Trophoblast cell (in vitro differentiated cells and primary cell): ENCODE results near the gene LPAR1. TPM values are rescaled to one million over a fixed set of nuclear protein-coding genes. Genes with fewer than 3 reads are reported as not detected.

ENCODE experiments used
- DNase-seq, 2 donors: peaks; one replicate each; pipeline ENCODE4 v3.0.0-alpha.2; 2016
- H2AFZ ChIP-seq: 2 replicates; pipeline ENCODE4 v1.6.1; 2013; ENCODE audit warnings: low read length, moderate library complexity, mild to moderate bottlenecking; ENCODE audit not compliant: insufficient read depth, poor library complexity
- H2AK5ac ChIP-seq: 2 replicates; pipeline ENCODE4 v1.6.1; 2013; ENCODE audit warnings: mild to moderate bottlenecking, low read length
- H2BK120ac ChIP-seq: 2 replicates; pipeline ENCODE4 v1.6.1; 2013; ENCODE audit warnings: low read length, mild to moderate bottlenecking, moderate library complexity; ENCODE audit not compliant: insufficient read depth, poor library complexity
- H2BK12ac ChIP-seq: 2 replicates; pipeline ENCODE4 v1.6.1; 2013; ENCODE audit warnings: mild to moderate bottlenecking, low read length, moderate library complexity
- H2BK5ac ChIP-seq: 2 replicates; pipeline ENCODE4 v1.6.1; 2013; ENCODE audit warnings: low read length, low read depth, moderate library complexity, mild to moderate bottlenecking; ENCODE audit not compliant: poor library complexity
- H3K14ac ChIP-seq: 2 replicates; pipeline ENCODE4 v1.6.1; 2013; ENCODE audit warnings: mild to moderate bottlenecking, low read length
- H3K18ac ChIP-seq: 2 replicates; pipeline ENCODE4 v1.6.1; 2013; ENCODE audit warnings: mild to moderate bottlenecking, low read length
- H3K23ac ChIP-seq: 2 replicates; pipeline ENCODE4 v1.6.1; 2013; ENCODE audit warnings: low read length
- H3K27ac ChIP-seq: 2 replicates; pipeline ENCODE4 v1.5.1; 2013; ENCODE audit warnings: low read depth, mild to moderate bottlenecking, inconsistent platforms, low read length, moderate library complexity
- H3K27me3 ChIP-seq: 2 replicates; pipeline ENCODE4 v1.6.1; 2013; ENCODE audit warnings: inconsistent platforms, mild to moderate bottlenecking, low read length, moderate library complexity; ENCODE audit not compliant: insufficient read depth
- H3K36me3 ChIP-seq, 2 experiments: 1 replicate in 1 of 2; 2 replicates in 1 of 2; pipeline ENCODE4 v1.6.1; 2013; ENCODE audit warnings: low read length in 2 of 2, mild to moderate bottlenecking in 2 of 2, moderate library complexity in 1 of 2; ENCODE audit not compliant: insufficient read depth in 2 of 2, control insufficient read depth in 1 of 2
- H3K4ac ChIP-seq: 2 replicates; pipeline ENCODE4 v1.6.1; 2013; ENCODE audit warnings: low read depth, mild to moderate bottlenecking, low read length, moderate library complexity
- H3K4me1 ChIP-seq, 2 experiments: 1 replicate in 1 of 2; 2 replicates in 1 of 2; pipeline ENCODE4 v1.6.1; 2013; ENCODE audit warnings: low read length in 2 of 2, mild to moderate bottlenecking in 2 of 2, moderate library complexity in 1 of 2; ENCODE audit not compliant: insufficient read depth in 2 of 2, control insufficient read depth in 1 of 2
- H3K4me2 ChIP-seq: 2 replicates; pipeline ENCODE4 v1.6.1; 2013; ENCODE audit warnings: inconsistent platforms, mild to moderate bottlenecking, low read length, moderate library complexity
- H3K4me3 ChIP-seq: 2 replicates; pipeline ENCODE4 v1.5.1; 2013; ENCODE audit warnings: mild to moderate bottlenecking, low read depth, low read length, inconsistent platforms
- H3K79me1 ChIP-seq: one replicate; pipeline ENCODE4 v1.6.1; 2013; ENCODE audit warnings: low read length
- H3K79me2 ChIP-seq: 2 replicates; pipeline ENCODE4 v1.6.1; 2013; ENCODE audit warnings: low read length, mild to moderate bottlenecking; ENCODE audit not compliant: control insufficient read depth, insufficient read depth, poor library complexity
- H3K9ac ChIP-seq: 2 replicates; pipeline ENCODE4 v1.6.1; 2013; ENCODE audit warnings: mild to moderate bottlenecking, low read length
- H3K9me3 ChIP-seq: 2 replicates; pipeline ENCODE4 v1.6.1; 2013; ENCODE audit warnings: low read depth, mild to moderate bottlenecking, control low read depth, inconsistent platforms, low read length; ENCODE audit not compliant: insufficient read depth
- H4K12ac ChIP-seq: 2 replicates; pipeline ENCODE4 v1.6.1; 2013; ENCODE audit warnings: low read depth, mild to moderate bottlenecking, low read length, moderate library complexity
- H4K8ac ChIP-seq: 2 replicates; pipeline ENCODE4 v1.6.1; 2013; ENCODE audit warnings: low read depth, mild to moderate bottlenecking, low read length, moderate library complexity
- H4K91ac ChIP-seq: one replicate; pipeline ENCODE4 v1.6.1; 2013; ENCODE audit warnings: low read depth, mild to moderate bottlenecking, low read length, moderate library complexity
- WGBS: extraction: QIAGEN DNeasy Blood & Tissue Kit; methylation state at CpG from one replicate; pipeline ENCODE4 v1.1.7; 2013; ENCODE audit warnings: missing lambda C conversion rate; ENCODE audit not compliant: insufficient read length, insufficient coverage; ENCODE audit errors: extremely low coverage; 5-methylcytosine and 5-hydroxymethylcytosine counted together
- polyA plus RNA-seq: library from polyadenylated mRNA; stranded (reverse); fragments of 200-250 nt; gene quantifications from 2 replicates; pipeline ENCODE4 v1.2.3, GENCODE V29; 2013

The LPAR1 gene
- 4.9 and 5.2 TPM in 2 replicates for polyA plus RNA-seq

GRCh38 chr9:111038331-111039230 lies at the start of gene LPAR1:
Gene LPAR1, minus strand, starts transcription at chr9:111038470. Its CDS starts 66,353 bp downstream, at chr9:110972117.
- peaks cover 9% of the 10 kb centered on the region for H3K79me1 ChIP-seq
- no peaks in the 10 kb centered on the region for H3K9me3 ChIP-seq
- H3K36me3 ChIP-seq, result no peaks in the 10 kb centered on the region
- peak within 1 kb of the TSS; percentile 84 for H3K14ac ChIP-seq
- peak within 1 kb of the TSS; percentile 74 for H2BK5ac ChIP-seq
- peak within 1 kb of the TSS; percentile 78 for H3K18ac ChIP-seq
- H3K4me2 ChIP-seq, result peak within 1 kb of the TSS; percentile 100
- peaks cover 4 to 7% of the 10 kb centered on the region in 2 experiments for H3K4me1 ChIP-seq
- no CpG with 5 or more reads among the region's 72 CpGs for WGBS
- H2AK5ac ChIP-seq, result no peak within 1 kb of the TSS
- peak within 1 kb of the TSS; percentile 36 for H2BK120ac ChIP-seq
- peak within 1 kb of the TSS; percentile 19 for H2BK12ac ChIP-seq
- H3K79me2 ChIP-seq, result peaks cover 6% of the 10 kb centered on the region
- H4K8ac ChIP-seq, result peak within 1 kb of the TSS; percentile 89
- H3K23ac ChIP-seq, result no peak within 1 kb of the TSS
- H2AFZ ChIP-seq, result peak within 1 kb of the TSS; percentile 86
- H4K12ac ChIP-seq, result peak within 1 kb of the TSS; percentile 40
- peak within 1 kb of the TSS; percentile 48 for H3K27ac ChIP-seq
- H4K91ac ChIP-seq, result peak within 1 kb of the TSS; percentile 60
- H3K9ac ChIP-seq, result peak within 1 kb of the TSS; percentile 90
- H3K27me3 ChIP-seq, result no peaks in the 10 kb centered on the region
- peak in 1 of 2 donors; percentile 8 for DNase-seq
- peak within 1 kb of the TSS; percentile 95 for H3K4me3 ChIP-seq
- H3K4ac ChIP-seq, result peak within 1 kb of the TSS; percentile 19

DNA sequence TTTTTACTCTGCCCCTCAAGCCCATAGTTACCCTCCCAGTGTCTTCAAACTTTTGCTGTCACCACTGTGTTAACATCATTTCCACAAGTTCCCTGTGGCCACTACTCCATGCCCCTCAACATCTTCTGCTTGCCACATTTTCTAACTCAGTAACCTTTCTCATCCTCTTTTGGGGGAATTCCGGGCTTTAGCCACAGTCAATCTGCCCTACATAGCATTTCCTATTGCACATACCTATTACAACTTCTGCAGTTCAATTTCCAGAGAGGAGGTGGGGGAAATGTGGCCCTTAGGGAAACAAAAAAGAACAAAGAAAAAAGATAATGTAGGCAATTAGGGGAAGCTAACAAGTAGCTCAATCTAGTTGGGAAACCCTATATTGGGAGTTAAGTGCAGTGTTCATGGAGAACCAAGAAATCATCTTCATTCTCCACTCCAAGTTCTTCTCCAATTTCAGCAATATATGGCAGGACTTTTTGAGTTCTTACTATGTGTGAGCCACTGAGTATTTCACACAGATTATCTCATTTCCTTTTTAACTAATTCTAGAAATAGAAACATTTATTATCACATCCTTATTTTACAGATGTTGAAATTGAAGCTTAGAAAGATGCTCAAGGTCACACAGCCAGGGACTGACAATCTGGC lies 40.2 kb upstream of the LPAR1 start:
- Histone ChIP-seq H3K36me3 (no peaks in the 10 kb centered on the region), H4K8ac (no peak overlapping the region), H2BK12ac (no peak overlapping the region), H3K14ac (no peak overlapping the region), H2AK5ac (no peak overlapping the region), H3K4me3 (no peak overlapping the region), H3K4ac (no peak overlapping the region), H3K9ac (no peak overlapping the region), H2BK120ac (no peak overlapping the region), H3K4me2 (no peak overlapping the region), H3K27ac (no peak overlapping the region), H3K79me1 (no peaks in the 10 kb centered on the region), H3K27me3 (no peaks in the 10 kb centered on the region), H4K12ac (no peak overlapping the region), H2BK5ac (no peak overlapping the region), H3K79me2 (no peaks in the 10 kb centered on the region), H3K4me1 (no peaks in the 10 kb centered on the region), H3K9me3 (no peaks in the 10 kb centered on the region), H2AFZ (no peak overlapping the region), H3K18ac (no peak overlapping the region), H3K23ac (peak overlapping the region; percentile 80), H4K91ac (no peak overlapping the region)
- WGBS, result no CpG with 5 or more reads among the region's 1 CpG
- DNase-seq, result peak in 1 of 2 donors; percentile 12

DNA sequence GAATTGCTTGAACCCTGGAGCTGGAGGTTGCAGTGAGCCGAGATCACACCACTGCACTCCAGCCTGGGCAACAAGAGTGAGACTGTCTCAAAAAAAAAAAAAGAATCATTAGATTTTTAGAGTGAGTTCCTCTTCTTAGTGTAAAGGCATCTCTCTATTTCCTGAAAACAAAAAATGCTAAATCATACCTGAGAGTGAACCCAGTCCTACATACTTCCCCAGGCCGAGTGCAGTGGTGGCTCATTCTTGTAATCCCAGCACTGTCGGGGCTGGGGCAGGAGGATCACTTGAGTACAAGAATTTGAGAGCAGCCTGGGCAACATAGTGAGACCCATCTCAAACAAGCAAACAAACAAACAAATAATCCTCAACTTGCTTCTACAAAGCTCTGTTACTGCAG lies 38.2 kb upstream of the LPAR1 start:
- Histone ChIP-seq H3K9ac (no peak overlapping the region), H3K4me2 (no peak overlapping the region), H4K12ac (no peak overlapping the region), H4K91ac (no peak overlapping the region), H3K79me2 (no peaks in the 10 kb centered on the region), H3K18ac (no peak overlapping the region), H2AK5ac (no peak overlapping the region), H3K4me3 (no peak overlapping the region), H2BK5ac (no peak overlapping the region), H4K8ac (no peak overlapping the region), H2BK120ac (no peak overlapping the region), H3K27ac (no peak overlapping the region), H3K9me3 (no peaks in the 10 kb centered on the region), H3K4me1 (no peaks in the 10 kb centered on the region), H2AFZ (no peak overlapping the region), H2BK12ac (no peak overlapping the region), H3K36me3 (no peaks in the 10 kb centered on the region), H3K27me3 (no peaks in the 10 kb centered on the region), H3K14ac (no peak overlapping the region), H3K79me1 (no peaks in the 10 kb centered on the region), H3K23ac (no peak overlapping the region), H3K4ac (no peak overlapping the region)
- DNase-seq, result no peak
- WGBS, result no CpG with 5 or more reads among the region's 3 CpGs

GRCh38 chr9:111076042-111076441 lies 37.8 kb upstream of the LPAR1 start:
- no peak overlapping the region for H2AFZ ChIP-seq
- no peaks in the 10 kb centered on the region for H3K79me2 ChIP-seq
- no peak overlapping the region for H4K8ac ChIP-seq
- H2BK120ac ChIP-seq, result no peak overlapping the region
- H2AK5ac ChIP-seq, result no peak overlapping the region
- H3K4ac ChIP-seq, result no peak overlapping the region
- H2BK5ac ChIP-seq, result no peak overlapping the region
- no peak overlapping the region for H3K14ac ChIP-seq
- H3K23ac ChIP-seq, result no peak overlapping the region
- H3K4me2 ChIP-seq, result no peak overlapping the region
- no peaks in the 10 kb centered on the region for H3K36me3 ChIP-seq
- H3K4me3 ChIP-seq, result no peak overlapping the region
- no peak overlapping the region for H3K27ac ChIP-seq
- H4K12ac ChIP-seq, result no peak overlapping the region
- no peak overlapping the region for H4K91ac ChIP-seq
- no peak overlapping the region for H2BK12ac ChIP-seq
- no peaks in the 10 kb centered on the region for H3K4me1 ChIP-seq
- WGBS, result no CpG with 5 or more reads among the region's 6 CpGs
- H3K79me1 ChIP-seq, result no peaks in the 10 kb centered on the region
- H3K18ac ChIP-seq, result no peak overlapping the region
- no peak for DNase-seq
- H3K27me3 ChIP-seq, result no peaks in the 10 kb centered on the region
- H3K9ac ChIP-seq, result no peak overlapping the region
- no peaks in the 10 kb centered on the region for H3K9me3 ChIP-seq
